OCI-LY3 (cell line): ENCODE data around the gene AUTS2.

Experiments
- H2AFZ ChIP-seq: fragments of 200-600, 300-600 bp; shearing (Covaris generic); 2 replicates; pipeline ENCODE4 v1.6.0; 2014; ENCODE audit warnings: antibody characterized with exemption, low read depth, low read length
- H3K27ac ChIP-seq: fragments of 200-600, 300-600 bp; sonication (generic); 2 replicates; pipeline ENCODE4 v1.5.1; 2014; ENCODE audit warnings: mild to moderate bottlenecking, low read length, moderate library complexity, mixed read lengths
- H3K27me3 ChIP-seq: fragments of 200-600, 300-600 bp; sonication (generic); 2 replicates; pipeline ENCODE4 v1.6.1; 2014; ENCODE audit warnings: low read depth, low read length, mixed read lengths
- H3K36me3 ChIP-seq: fragments of 200-600, 300-600 bp; sonication (generic); replicated peaks from 2 replicates; pipeline ENCODE3; 2014; ENCODE audit warnings: low read depth, low read length, mixed read lengths
- H3K4me1 ChIP-seq: fragments of 300-600, 200-600 bp; sonication (generic); 2 replicates; pipeline ENCODE4 v1.6.1; 2014; ENCODE audit warnings: low read length, mixed read lengths
- H3K4me2 ChIP-seq: fragments of 200-600, 300-600 bp; sonication (generic); 2 replicates; pipeline ENCODE4 v1.6.1; 2014; ENCODE audit warnings: low read length, mixed read lengths
- H3K4me3 ChIP-seq: fragments of 300-600, 200-600 bp; sonication (generic); 2 replicates; pipeline ENCODE4 v1.5.1; 2014; ENCODE audit warnings: antibody characterized with exemption, mild to moderate bottlenecking, low read length, moderate library complexity
- H3K79me2 ChIP-seq: fragments of 300-600, 200-600 bp; shearing (Covaris generic); 2 replicates; pipeline ENCODE4 v1.6.1; 2014; ENCODE audit warnings: mild to moderate bottlenecking, low read length, mixed read lengths
- H3K9ac ChIP-seq: fragments of 300-600, 200-600 bp; shearing (Covaris generic); 2 replicates; pipeline ENCODE4 v1.6.0; 2014; ENCODE audit warnings: mild to moderate bottlenecking, low read length, moderate library complexity
- H3K9me3 ChIP-seq: fragments of 200-600, 300-600 bp; shearing (Covaris generic); 2 replicates; pipeline ENCODE4 v1.6.1; 2014; ENCODE audit warnings: low read length, mixed read lengths; ENCODE audit not compliant: insufficient read depth
- H4K20me1 ChIP-seq: fragments of 200-600, 300-600 bp; sonication (generic); 2 replicates; pipeline ENCODE4 v1.6.1; 2016; ENCODE audit warnings: low read length, mixed read lengths; ENCODE audit not compliant: insufficient read depth
- CTCF ChIP-seq: fragments of 200-600, 300-600 bp; sonication (generic); IDR thresholded peaks from 2 replicates; pipeline ENCODE4 v1.5.1; 2014; ENCODE audit warnings: antibody characterized with exemption, low read length, low read depth
- EZH2phosphoT487 ChIP-seq: fragments of 200-600 bp; shearing (Covaris generic); IDR thresholded peaks from 2 replicates; pipeline ENCODE4 v1.6.1; 2018; ENCODE audit warnings: antibody characterized with exemption, mixed run types, low read depth

AUTS2 gene

GRCh38 chr7:69735582-69735981 is 137.3 kb downstream of the AUTS2 start:
- Histone ChIP-seq H3K36me3 (no peaks in the 10 kb centered on the region), H3K4me3 (no peak overlapping the region), H3K27ac (no peak overlapping the region), H3K79me2 (no peaks in the 10 kb centered on the region), H3K27me3 (peaks cover 49% of the 10 kb centered on the region), H2AFZ (no peak overlapping the region), H3K9me3 (no peaks in the 10 kb centered on the region), H4K20me1 (peaks cover 6% of the 10 kb centered on the region), H3K4me1 (peaks cover 27% of the 10 kb centered on the region), H3K4me2 (no peak overlapping the region), H3K9ac (no peak overlapping the region)
- no peak for TF ChIP-seq CTCF
- no peak for TF ChIP-seq EZH2phosphoT487

GRCh38 chr7:69736126-69736810 is 138.0 kb downstream of the AUTS2 start:
- H3K27ac ChIP-seq, result no peak overlapping the region
- H3K9ac ChIP-seq, result no peak overlapping the region
- H3K4me3 ChIP-seq, result no peak overlapping the region
- H3K27me3 ChIP-seq, result peaks cover 55% of the 10 kb centered on the region
- H3K4me1 ChIP-seq, result peaks cover 27% of the 10 kb centered on the region
- H2AFZ ChIP-seq, result no peak overlapping the region
- H3K9me3 ChIP-seq, result no peaks in the 10 kb centered on the region
- H4K20me1 ChIP-seq, result peaks cover 6% of the 10 kb centered on the region
- TF ChIP-seq EZH2phosphoT487 (no peak), CTCF (no peak)
- H3K36me3 ChIP-seq, result no peaks in the 10 kb centered on the region
- no peak overlapping the region for H3K4me2 ChIP-seq
- H3K79me2 ChIP-seq, result no peaks in the 10 kb centered on the region

- H3K27me3 ChIP-seq, result peaks cover 53% of the 10 kb centered on the region
- H3K27ac ChIP-seq, result peak overlapping the region; percentile 31
- peaks cover 6% of the 10 kb centered on the region for H4K20me1 ChIP-seq
- no peak overlapping the region for H2AFZ ChIP-seq
- H3K36me3 ChIP-seq, result no peaks in the 10 kb centered on the region
- H3K9me3 ChIP-seq, result no peaks in the 10 kb centered on the region
- TF ChIP-seq EZH2phosphoT487 (no peak), CTCF (no peak)
- H3K4me3 ChIP-seq, result peak overlapping the region; percentile 38
- H3K4me2 ChIP-seq, result peak overlapping the region; percentile 57
- H3K4me1 ChIP-seq, result peaks cover 27% of the 10 kb centered on the region
- no peaks in the 10 kb centered on the region for H3K79me2 ChIP-seq
- no peak overlapping the region; the same call in 1 of the 2 replicates for H3K9ac ChIP-seq
Observed at GRCh38 chr7:69738396-69738951, 140.2 kb downstream of the AUTS2 start.

- Histone ChIP-seq H3K4me1 (peaks cover 27% of the 10 kb centered on the region), H3K36me3 (no peaks in the 10 kb centered on the region), H2AFZ (no peak overlapping the region), H3K4me3 (peak overlapping the region; percentile 38; the same call in 1 of the 2 replicates), H4K20me1 (peaks cover 6% of the 10 kb centered on the region), H3K9ac (no peak overlapping the region), H3K9me3 (no peaks in the 10 kb centered on the region), H3K79me2 (no peaks in the 10 kb centered on the region), H3K27me3 (peaks cover 51% of the 10 kb centered on the region), H3K4me2 (peak overlapping the region; percentile 57), H3K27ac (no peak overlapping the region)
- TF ChIP-seq CTCF (no peak), EZH2phosphoT487 (peak; percentile 62; the same call in 1 of the 2 replicates)
Observed at GRCh38 chr7:69739190-69739589, 140.9 kb downstream of the AUTS2 start.
